A549 treated with Mapracorat at 1 μM for 4 hours (cell line): ENCODE data around the gene SERPIND1. TPM values are rescaled to one million over a fixed set of nuclear protein-coding genes. Genes with fewer than 3 reads are reported as not detected.

Source experiments
- total RNA-seq: library from RNA; stranded (reverse); fragments of 200-300 nt; extraction: Qiagen RNA extraction; gene quantifications from 5 replicates; pipeline ENCODE4 v1.2.3, GENCODE V29; 2022

The SERPIND1 gene
- total RNA-seq, result 0.07 TPM in 1 of 5 replicates, not detected in the others

GRCh38 chr22:20773793-20774212, at the start of gene SERPIND1:
Gene SERPIND1 (plus strand): TSS chr22:20774113. CDS start chr22:20779313, 5,200 bp downstream.

Other genes with a start within 250 kb of the SERPIND1 start
- 19.7 to 22.7 TPM (median 20.3 TPM) in 5 replicates for gene PI4KA, start 84.7 kb downstream of the SERPIND1 start, total RNA-seq
- 12.4 to 18.2 TPM (median 15.1 TPM) in 5 replicates for gene SNAP29, start 84.9 kb downstream of the SERPIND1 start, total RNA-seq
- 21.0 to 22.9 TPM (median 21.3 TPM) in 5 replicates for gene CRKL, start 143.3 kb downstream of the SERPIND1 start, total RNA-seq
- gene AIFM3, start 193.1 kb downstream of the SERPIND1 start, total RNA-seq, result 1.7 to 4.4 TPM (median 3.0 TPM) in 5 replicates
- gene LZTR1, start 208.2 kb downstream of the SERPIND1 start, total RNA-seq, result 12.9 to 22.1 TPM (median 17.8 TPM) in 5 replicates
- gene THAP7, start 228.0 kb downstream of the SERPIND1 start, total RNA-seq, result 16.3 to 26.8 TPM (median 22.2 TPM) in 5 replicates
- 0.34 to 0.84 TPM (median 0.56 TPM) in 5 replicates for gene P2RX6, start 241.1 kb downstream of the SERPIND1 start, total RNA-seq